Occipital lobe (tissue), 2 donors: ENCODE measurements around the gene AFF3. TPM values are rescaled to one million over a fixed set of nuclear protein-coding genes. Genes with fewer than 3 reads are reported as not detected.

Source experiments
- DNase-seq: peaks from one replicate; lab custom pipeline; 2025; lab: John Stamatoyannopoulos, UW
- total RNA-seq: library from RNA; depleted of rRNA; stranded (reverse); fragments of >200 nt; gene quantifications from one replicate; pipeline ENCODE4 v1.2.3, GENCODE V29; 2014

The AFF3 gene
- total RNA-seq, 1 donor from 2014 or later, result 105 TPM

- DNase-seq, result no peak
Observed at GRCh38 chr2:99644419-99644787, 498.0 kb downstream of the AFF3 start.

GRCh38 chr2:99643787-99644418 is 498.5 kb downstream of the AFF3 start:
- DNase-seq, result no peak

GRCh38 chr2:99641999-99642398 is 500.4 kb downstream of the AFF3 start:
- no peak for DNase-seq

- no peak for DNase-seq
Observed at GRCh38 chr2:99640635-99641151, 501.7 kb downstream of the AFF3 start.

GRCh38 chr2:99638791-99639190 is 503.6 kb downstream of the AFF3 start:
- no peak for DNase-seq

GRCh38 chr2:99637159-99637697 is 505.2 kb downstream of the AFF3 start:
- no peak for DNase-seq

- DNase-seq, result peak; percentile 11
Observed at GRCh38 chr2:99636144-99637034, 506.0 kb downstream of the AFF3 start.

GRCh38 chr2:99635710-99636109 is 506.7 kb downstream of the AFF3 start:
- DNase-seq, result no peak

GRCh38 chr2:99634234-99634633 is 508.2 kb downstream of the AFF3 start:
- DNase-seq, result no peak

- DNase-seq, result no peak
Observed at GRCh38 chr2:99631700-99632099, 510.7 kb downstream of the AFF3 start.

- no peak for DNase-seq
Observed at GRCh38 chr2:99629320-99629719, 513.1 kb downstream of the AFF3 start.

GRCh38 chr2:99626158-99626557 is 516.2 kb downstream of the AFF3 start:
- no peak for DNase-seq

GRCh38 chr2:99624677-99625076 is 517.7 kb downstream of the AFF3 start:
- DNase-seq, result no peak

GRCh38 chr2:99623613-99624012 is 518.8 kb downstream of the AFF3 start:
- DNase-seq, result no peak

- no peak for DNase-seq
Observed at GRCh38 chr2:99623035-99623434, 519.4 kb downstream of the AFF3 start.

- no peak for DNase-seq
Observed at GRCh38 chr2:99622534-99622933, 519.9 kb downstream of the AFF3 start.

- no peak for DNase-seq
Observed at GRCh38 chr2:99621774-99622173, 520.6 kb downstream of the AFF3 start.

GRCh38 chr2:99621106-99621505 is 521.3 kb downstream of the AFF3 start:
- no peak for DNase-seq

GRCh38 chr2:99619151-99619550 is 523.2 kb downstream of the AFF3 start:
- no peak for DNase-seq

GRCh38 chr2:99618579-99619097 is 523.8 kb downstream of the AFF3 start:
- no peak for DNase-seq

GRCh38 chr2:99617811-99618210 is 524.6 kb downstream of the AFF3 start:
- DNase-seq, result no peak

- DNase-seq, result peak; percentile 40
Observed at GRCh38 chr2:99615247-99615771, 527.1 kb downstream of the AFF3 start.
